HG03571 (cell line): ENCODE data around the gene SFTPD.

Experiments used
- ATAC-seq: cut with Tn5 transposase; IDR thresholded peaks from one replicate; pipeline ENCODE4 v1.9.1; 2021; ENCODE audit not compliant: unreplicated experiment

The SFTPD gene

GRCh38 chr10:79946271-79947082, 2.4 kb downstream of the SFTPD start:
- ATAC-seq: no peak

DNA sequence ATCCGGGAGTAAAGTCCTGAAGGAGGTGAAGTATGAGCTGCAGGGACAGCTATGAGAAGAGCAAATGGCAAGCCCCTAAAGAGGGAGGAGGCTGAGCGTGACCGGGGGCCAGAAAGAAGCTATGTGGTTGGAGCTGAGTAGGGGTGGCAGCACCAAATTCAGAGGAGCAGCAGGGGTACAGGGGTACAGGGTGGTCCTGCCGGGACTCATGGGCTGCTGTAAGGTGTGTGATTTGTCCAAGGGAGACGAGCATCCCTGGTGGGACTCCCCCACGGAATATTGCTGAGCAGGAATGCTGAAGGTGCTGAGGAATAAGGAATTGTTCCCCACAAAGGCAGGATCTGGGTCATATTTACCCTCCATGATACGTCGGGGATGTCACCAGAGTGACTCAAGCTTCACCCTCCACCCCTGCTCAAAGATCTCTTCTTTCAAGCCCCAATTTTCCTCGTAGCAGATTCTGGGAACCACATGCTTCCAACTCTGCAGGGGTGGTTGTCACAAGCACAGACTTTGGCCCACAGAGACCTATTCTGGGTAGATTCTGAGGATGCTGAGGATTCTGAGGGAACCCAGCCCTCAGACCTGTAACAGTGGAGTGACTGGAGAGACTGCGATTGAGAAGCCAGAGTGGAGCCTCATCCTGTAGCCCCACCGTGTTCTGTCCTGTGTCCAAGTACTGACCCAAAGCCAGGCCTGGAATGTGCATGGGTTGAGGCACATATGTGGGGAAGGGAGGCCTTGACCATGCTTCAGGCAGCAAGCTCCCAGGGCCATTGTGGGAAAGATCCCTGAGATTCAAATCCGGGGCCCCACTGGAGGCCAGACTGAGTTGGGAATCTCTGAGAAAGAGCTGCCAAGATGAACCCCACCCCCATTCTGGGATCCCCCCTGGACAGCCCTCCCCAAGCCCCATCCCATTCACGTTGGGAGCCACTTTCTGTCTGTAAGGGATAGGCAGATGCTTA, 4.2 kb downstream of the SFTPD start:
- no peak for ATAC-seq

- no peak for ATAC-seq
Measured at GRCh38 chr10:79943871-79944270, 5.0 kb downstream of the SFTPD start.

DNA sequence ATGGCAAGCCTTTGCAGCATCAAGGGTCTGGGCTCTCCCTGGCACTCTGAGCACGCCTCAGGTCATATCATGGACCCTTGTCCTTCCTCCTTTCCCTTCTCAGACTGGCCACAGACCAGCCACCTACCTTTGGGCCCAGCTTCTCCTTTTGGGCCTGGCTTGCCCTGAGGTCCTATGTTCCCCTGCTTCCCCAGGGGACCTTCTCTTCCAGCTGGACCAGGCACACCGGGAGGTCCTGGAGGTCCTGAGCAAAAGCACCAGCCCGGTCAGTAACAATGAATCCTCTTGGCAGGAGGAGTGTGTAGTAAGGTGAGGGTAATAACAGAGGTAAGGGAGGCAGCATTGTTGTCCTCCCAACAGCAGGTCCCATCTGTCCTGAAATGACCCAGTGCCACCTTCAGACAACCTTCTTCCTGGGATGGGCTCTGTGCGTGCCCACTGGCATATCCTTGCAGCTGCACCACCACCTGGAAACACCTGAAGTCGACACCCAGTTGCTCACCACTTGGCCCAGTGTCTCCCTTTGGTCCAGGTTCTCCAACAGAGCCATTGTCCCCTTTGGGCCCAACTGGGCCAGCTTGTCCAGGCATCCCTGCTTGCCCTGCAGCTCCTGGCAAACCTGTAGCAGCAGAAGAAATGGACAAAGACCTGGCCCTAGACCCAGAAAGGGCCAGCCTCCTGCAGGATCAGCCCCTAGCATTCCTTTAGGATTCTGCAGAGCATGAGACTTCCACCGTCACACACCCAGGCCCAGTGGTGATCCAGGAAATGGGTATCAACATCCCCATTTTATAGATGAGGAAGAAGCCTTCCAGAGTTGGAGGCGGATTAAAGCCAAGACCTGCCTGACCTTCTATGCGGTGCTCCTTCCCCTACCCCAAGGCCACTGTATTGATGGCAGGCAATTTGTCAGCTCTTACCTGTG, 6.4 kb downstream of the SFTPD start:
- no peak for ATAC-seq

GRCh38 chr10:79941585-79942210, 7.2 kb downstream of the SFTPD start:
- ATAC-seq: no peak

- no peak for ATAC-seq
Measured at GRCh38 chr10:79941146-79941545, 7.8 kb downstream of the SFTPD start.

DNA sequence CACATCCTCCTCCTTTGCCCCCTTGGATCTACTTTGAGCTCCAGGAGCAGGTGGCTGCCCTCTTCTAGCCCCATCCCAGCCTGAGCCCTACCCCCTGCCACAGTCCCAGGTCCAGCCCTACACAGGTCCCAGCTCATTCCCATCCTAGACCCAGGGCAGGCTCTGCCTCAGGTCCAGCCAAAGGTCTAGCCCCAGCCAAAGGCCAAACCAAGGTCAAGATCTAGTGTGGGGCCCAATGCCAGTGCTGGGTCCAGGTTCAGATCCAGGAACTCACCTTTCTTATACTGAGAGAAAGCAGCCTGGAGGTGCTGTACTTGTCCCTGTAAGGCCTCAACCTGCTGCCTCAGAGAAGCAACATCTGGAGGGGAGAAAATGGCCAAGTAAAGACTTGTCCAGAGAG, 8.5 kb downstream of the SFTPD start:
- ATAC-seq: no peak

- ATAC-seq: no peak
Measured at GRCh38 chr10:79939969-79940368, 8.9 kb downstream of the SFTPD start.

GRCh38 chr10:79938728-79939406, 10.0 kb downstream of the SFTPD start:
- peak; percentile 68 for ATAC-seq

GRCh38 chr10:79937701-79938151, 11.2 kb downstream of the SFTPD start:
- ATAC-seq: no peak

- ATAC-seq: no peak
Measured at GRCh38 chr10:79936625-79937615, 12.0 kb downstream of the SFTPD start.

- ATAC-seq: no peak
Measured at GRCh38 chr10:79933961-79934360, 14.9 kb downstream of the SFTPD start.

DNA sequence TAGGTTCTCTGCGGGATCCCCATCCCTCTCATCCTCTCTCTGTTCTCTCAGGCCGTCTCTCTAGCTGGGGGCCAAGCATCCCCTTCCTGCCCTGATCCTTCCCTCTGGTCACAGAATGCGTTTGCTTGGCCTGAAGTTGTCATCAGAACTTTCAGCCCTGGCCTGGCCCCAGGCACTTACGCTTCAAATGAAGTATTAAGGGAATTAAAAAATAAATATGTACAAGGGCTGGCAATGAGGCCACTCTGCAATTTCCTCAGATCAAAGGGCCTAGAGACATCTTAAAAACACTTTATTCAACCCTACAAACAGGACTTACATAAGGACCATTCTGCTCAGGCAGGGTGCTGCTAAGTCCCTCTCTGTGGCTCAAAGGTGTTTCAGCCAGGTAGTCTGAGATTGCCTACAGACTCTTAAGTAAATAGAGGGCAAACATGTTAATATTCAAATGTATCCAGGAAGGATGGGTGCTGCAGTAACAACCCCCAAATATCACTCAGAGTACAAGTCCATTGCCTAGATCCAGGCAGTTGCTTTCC, 16.0 kb downstream of the SFTPD start:
- ATAC-seq: no peak

- no peak for ATAC-seq
Measured at GRCh38 chr10:79932307-79932706, 16.6 kb downstream of the SFTPD start.

DNA sequence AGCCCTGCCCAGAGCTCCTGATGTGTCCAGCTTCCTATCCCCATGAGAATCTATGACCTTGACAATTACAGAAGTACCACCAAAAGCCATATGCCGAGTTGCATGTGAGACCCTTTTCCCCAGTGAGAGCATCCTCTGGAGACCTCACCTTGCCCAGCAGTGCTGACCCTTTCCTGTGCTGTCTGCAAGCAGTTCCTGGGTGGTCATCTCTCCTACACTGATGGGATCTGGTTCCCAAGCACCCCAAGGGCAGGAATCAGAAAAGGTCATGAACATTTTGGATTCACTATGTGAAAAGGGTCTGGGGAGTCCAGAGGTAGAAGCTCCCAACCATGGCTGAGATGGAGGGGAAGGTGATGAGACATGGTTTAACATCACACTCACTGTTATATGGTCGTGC, 18.2 kb downstream of the SFTPD start:
- no peak for ATAC-seq

DNA sequence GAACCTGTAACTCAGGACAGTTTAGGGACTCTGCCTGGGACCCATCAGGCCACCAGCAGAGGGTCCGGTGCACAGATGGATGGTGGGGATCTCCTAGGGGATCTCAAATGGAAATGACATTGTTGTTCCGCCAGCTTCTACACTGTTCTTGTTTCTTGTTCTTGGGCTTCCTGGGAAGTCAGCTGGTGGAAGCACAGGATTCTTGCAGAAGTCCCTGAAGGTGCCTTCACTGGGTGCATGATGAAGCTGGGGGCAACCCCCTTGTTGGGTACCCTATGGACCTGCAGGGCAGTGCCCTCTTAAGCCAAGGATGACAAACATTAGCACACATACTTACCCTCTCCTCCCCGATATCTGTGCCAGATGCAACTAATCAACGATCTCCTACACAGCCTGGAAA, 18.6 kb downstream of the SFTPD start:
- no peak for ATAC-seq

DNA sequence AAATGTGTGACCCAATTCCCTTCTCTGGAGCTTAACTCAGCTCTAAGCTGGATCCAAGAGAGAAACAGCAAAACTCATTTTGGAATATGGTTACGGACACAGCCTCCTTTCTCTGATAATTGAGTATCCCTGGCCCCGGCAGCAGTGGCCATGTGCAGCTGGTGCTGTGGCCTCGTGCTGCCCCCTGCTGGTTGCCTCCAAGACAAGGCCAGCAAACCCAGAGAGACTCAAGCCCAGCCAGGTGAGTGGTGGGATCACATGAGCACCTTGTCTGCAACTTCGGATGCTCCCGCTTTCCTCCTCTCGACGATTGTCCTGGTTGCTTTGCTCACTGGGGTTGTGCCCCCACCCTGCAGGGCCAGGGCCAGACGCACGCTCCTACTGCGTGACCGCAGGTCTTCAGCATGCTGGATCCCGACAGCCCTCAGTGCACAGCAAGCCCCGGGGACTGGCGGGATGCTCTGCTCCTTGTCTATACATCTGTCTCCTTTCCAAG, 19.4 kb downstream of the SFTPD start:
- ATAC-seq: peak; percentile 78

GRCh38 chr10:79928028-79928583, 20.8 kb downstream of the SFTPD start:
- no peak for ATAC-seq
